Cardiac muscle cell (in vitro differentiated cells and primary cell): ENCODE results near the gene ELOVL5. TPM values are rescaled to one million over a fixed set of nuclear protein-coding genes. Genes with fewer than 3 reads are reported as not detected.

ENCODE experiments used
- DNase-seq, 2 donors: peaks; one replicate each; pipeline versions ENCODE4 v3.0.0 to v3.0.0-alpha.2; 2010 to 2017; ENCODE audit warnings: low read depth in 1 of 2, low spot score in 1 of 2
- H3K27ac ChIP-seq: fragments of 200-600 bp; sonication (generic); 2 replicates; pipeline ENCODE4 v1.5.1; 2016
- H3K27me3 ChIP-seq: fragments of 200-600 bp; sonication (generic); 2 replicates; pipeline ENCODE4 v1.6.0; 2016; ENCODE audit warnings: control low read depth
- H3K36me3 ChIP-seq: fragments of 200-600 bp; sonication (generic); 2 replicates; pipeline ENCODE4 v1.5.1; 2016; ENCODE audit warnings: control low read depth
- H3K4me1 ChIP-seq: fragments of 200-600 bp; sonication (generic); 2 replicates; pipeline ENCODE4 v1.8.1; 2017; ENCODE audit warnings: low read depth, mild to moderate bottlenecking, mixed run types
- H3K4me3 ChIP-seq: fragments of 200-600 bp; sonication (generic); 2 replicates; pipeline ENCODE4 v1.5.1; 2016; ENCODE audit warnings: mild to moderate bottlenecking
- H3K9me3 ChIP-seq: fragments of 200-600 bp; sonication (generic); 2 replicates; pipeline ENCODE4 v1.5.1; 2017; ENCODE audit warnings: low read depth, mild to moderate bottlenecking, control low read depth
- polyA plus RNA-seq: library from polyadenylated mRNA; unstranded; fragments of >200 nt; fragmentation: Nextera tagmentation; extraction: Ambion mirVana; gene quantifications from 2 replicates; pipeline ENCODE4 v1.2.1, GENCODE V29; 2016
- total RNA-seq: library from RNA; depleted of rRNA; stranded (reverse); fragments of >200 nt; gene quantifications from 2 replicates; pipeline ENCODE4 v1.2.3, GENCODE V29; 2016
- TF ChIP-seq, protein P1 (sequence below): IDR thresholded peaks from 2 replicates; pipeline ENCODE4 v1.5.1; 2012; ENCODE audit warnings: low read depth, mild to moderate bottlenecking, low read length

ELOVL5 gene
- total and polyA plus RNA-seq, 2 experiments from 2014 or later = 39.4 to 54.1 TPM

DNA sequence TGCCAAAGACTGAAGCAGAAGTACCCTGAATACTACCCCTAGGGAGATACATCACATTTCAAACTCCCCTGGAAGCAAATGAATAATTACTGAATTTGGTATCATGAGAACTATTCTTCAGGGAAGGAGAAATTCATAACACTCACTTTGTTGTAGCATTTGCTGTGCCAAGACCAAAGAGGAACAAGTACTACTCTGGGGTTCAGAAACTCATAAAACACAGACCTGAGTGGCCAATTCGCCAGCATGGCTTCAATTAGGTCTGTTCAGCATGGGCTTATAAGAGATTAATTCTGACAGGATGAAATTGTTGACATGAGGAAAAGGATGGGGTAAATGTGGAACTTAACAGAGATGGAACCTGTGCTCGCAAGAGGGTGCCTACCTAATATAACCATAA, 6.5 kb downstream of the ELOVL5 start:
- TF ChIP-seq, protein P1, sequence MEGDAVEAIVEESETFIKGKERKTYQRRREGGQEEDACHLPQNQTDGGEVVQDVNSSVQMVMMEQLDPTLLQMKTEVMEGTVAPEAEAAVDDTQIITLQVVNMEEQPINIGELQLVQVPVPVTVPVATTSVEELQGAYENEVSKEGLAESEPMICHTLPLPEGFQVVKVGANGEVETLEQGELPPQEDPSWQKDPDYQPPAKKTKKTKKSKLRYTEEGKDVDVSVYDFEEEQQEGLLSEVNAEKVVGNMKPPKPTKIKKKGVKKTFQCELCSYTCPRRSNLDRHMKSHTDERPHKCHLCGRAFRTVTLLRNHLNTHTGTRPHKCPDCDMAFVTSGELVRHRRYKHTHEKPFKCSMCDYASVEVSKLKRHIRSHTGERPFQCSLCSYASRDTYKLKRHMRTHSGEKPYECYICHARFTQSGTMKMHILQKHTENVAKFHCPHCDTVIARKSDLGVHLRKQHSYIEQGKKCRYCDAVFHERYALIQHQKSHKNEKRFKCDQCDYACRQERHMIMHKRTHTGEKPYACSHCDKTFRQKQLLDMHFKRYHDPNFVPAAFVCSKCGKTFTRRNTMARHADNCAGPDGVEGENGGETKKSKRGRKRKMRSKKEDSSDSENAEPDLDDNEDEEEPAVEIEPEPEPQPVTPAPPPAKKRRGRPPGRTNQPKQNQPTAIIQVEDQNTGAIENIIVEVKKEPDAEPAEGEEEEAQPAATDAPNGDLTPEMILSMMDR = no peak
- Histone ChIP-seq H3K4me3 (no peak overlapping the region), H3K27ac (no peak overlapping the region), H3K4me1 (peaks cover 9% of the 10 kb centered on the region), H3K27me3 (no peaks in the 10 kb centered on the region), H3K9me3 (no peaks in the 10 kb centered on the region), H3K36me3 (no peaks in the 10 kb centered on the region)
- DNase-seq = no peak

DNA sequence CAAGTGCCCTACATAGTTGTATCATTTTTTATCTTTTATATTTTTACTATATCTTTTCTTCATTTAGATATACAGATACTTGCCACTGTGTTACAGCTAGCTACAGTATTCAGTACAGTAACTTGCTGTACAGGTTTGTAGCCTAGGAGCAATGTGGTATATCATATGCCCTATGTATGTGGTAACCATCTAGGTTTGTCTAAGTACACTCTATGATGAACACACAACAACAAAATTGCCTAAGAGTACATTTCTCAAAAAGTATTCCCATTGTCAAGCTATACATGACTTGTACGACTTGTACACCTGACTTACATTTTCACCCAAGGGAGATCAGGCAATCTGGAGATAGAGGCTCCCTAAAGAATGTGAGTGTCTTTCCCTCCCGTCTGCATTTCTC, 8.2 kb downstream of the ELOVL5 start:
- TF ChIP-seq, protein P1 = no peak
- no peak for DNase-seq
- H3K4me1 ChIP-seq = no peaks in the 10 kb centered on the region
- no peak overlapping the region for H3K4me3 ChIP-seq
- H3K36me3 ChIP-seq = no peaks in the 10 kb centered on the region
- no peak overlapping the region for H3K27ac ChIP-seq
- H3K9me3 ChIP-seq = no peaks in the 10 kb centered on the region
- no peaks in the 10 kb centered on the region for H3K27me3 ChIP-seq

DNA sequence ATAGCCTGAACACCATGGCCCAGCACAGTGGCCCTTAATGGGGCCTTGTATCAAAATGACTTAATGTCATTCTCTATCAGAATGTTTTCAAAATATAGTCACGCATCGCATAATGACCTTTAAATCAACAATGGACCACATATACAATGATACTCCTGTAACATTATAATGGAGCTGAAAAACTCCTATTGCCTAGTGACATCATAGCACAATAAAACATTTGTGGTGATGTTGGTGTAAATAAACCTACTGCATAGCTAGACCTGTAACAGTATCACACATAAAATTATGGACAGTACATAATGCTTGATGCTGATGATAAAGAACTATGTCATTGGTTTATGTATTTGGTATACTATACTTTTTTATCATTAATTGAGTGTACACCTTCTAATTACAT, 9.3 kb downstream of the ELOVL5 start:
- TF ChIP-seq, protein P1 = no peak
- no peak overlapping the region for H3K27ac ChIP-seq
- no peak overlapping the region for H3K4me3 ChIP-seq

DNA sequence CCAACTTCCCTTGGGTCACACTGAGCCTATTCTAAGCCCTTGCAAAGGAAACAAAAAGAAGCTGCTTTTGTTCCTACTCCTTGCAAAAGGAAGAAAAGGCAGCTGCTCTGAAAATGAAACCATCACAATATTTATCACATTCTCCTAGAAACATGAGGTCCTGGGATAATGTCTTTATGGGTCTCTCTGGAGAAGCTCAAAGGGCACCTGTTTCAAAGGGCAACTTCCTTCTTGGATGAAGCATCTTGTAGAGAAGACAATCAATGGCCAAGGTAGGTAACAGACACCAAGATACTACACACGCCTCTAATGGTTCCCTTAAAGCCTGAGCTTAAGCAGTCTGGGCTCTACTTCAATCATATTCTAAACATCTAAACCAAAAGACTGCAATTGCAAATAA, 10.4 kb downstream of the ELOVL5 start:
- no peaks in the 10 kb centered on the region for H3K9me3 ChIP-seq
- no peaks in the 10 kb centered on the region for H3K27me3 ChIP-seq
- no peaks in the 10 kb centered on the region for H3K4me1 ChIP-seq
- H3K27ac ChIP-seq = no peak overlapping the region
- DNase-seq = no peak
- H3K4me3 ChIP-seq = no peak overlapping the region
- H3K36me3 ChIP-seq = no peaks in the 10 kb centered on the region
- TF ChIP-seq, protein P1 = no peak

More for the DNA sequence above, 9.3 kb downstream of the ELOVL5 start:
- Histone ChIP-seq H3K36me3 (no peaks in the 10 kb centered on the region), H3K9me3 (no peaks in the 10 kb centered on the region), H3K4me1 (no peaks in the 10 kb centered on the region), H3K27me3 (no peaks in the 10 kb centered on the region)
- no peak for DNase-seq

DNA sequence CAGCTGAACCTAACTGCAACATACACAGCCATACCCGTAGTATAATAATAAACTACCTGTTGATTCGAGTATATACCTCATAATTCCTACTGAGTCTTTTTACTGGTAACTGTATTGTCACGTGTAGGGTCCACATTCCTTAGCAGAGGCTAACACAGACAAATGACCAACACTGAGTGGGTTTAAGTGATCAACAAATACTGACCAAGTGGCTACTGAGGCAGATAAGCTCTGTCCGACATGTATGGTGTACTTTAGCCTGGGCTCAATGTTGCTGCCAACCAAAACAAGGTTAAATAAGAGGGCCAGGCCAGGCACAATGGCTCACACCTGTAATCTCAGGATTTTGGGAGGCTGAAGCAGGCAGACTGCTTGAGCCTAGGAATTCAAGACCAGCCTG, 12.7 kb downstream of the ELOVL5 start:
- H3K4me3 ChIP-seq = no peak overlapping the region
- H3K9me3 ChIP-seq = no peaks in the 10 kb centered on the region
- no peak for DNase-seq
- TF ChIP-seq, protein P1 = no peak
- no peaks in the 10 kb centered on the region for H3K36me3 ChIP-seq
- H3K4me1 ChIP-seq = no peaks in the 10 kb centered on the region
- H3K27ac ChIP-seq = no peak overlapping the region
- no peaks in the 10 kb centered on the region for H3K27me3 ChIP-seq
